ENCODE data around the gene PACS2.
A peak's percentile ranks its signal among the peaks of the same experiment; 100 is the strongest.

PACS2 gene

GRCh38 chr14:105398726-105399465 is 84.3 kb downstream of the PACS2 start:
- TF ChIP-seq MYC (IDR thresholded peaks at IDR 0.05; ENCODE audit: low read depth, low read length) (peak; percentile 31), MAX (IDR thresholded peaks at IDR 0.05; ENCODE audit: low read depth, low read length) (peak; percentile 55; the same call in 1 of the 2 replicates), POLR2A (IDR thresholded peaks at IDR 0.05; ENCODE audit: extremely low read depth, insufficient read length) (peak; percentile 7), CTCF (IDR thresholded peaks at IDR 0.05; ENCODE audit: low read depth, low read length) (no peak)
- DNase-seq (ENCODE audit: low read depth): peak; percentile 87
- peak overlapping the region; percentile 69 for H3K4me3 ChIP-seq (ENCODE audit: low read depth, low read length)

GRCh38 chr14:105399466-105399775 is 84.9 kb downstream of the PACS2 start:
- H3K4me3 ChIP-seq (ENCODE audit: low read depth, low read length): peak overlapping the region; percentile 69

GRCh38 chr14:105400016-105400415 is 85.5 kb downstream of the PACS2 start:
- DNase-seq (ENCODE audit: low read depth): no peak
- TF ChIP-seq CTCF (IDR thresholded peaks at IDR 0.05; ENCODE audit: low read depth, low read length) (no peak), MAX (IDR thresholded peaks at IDR 0.05; ENCODE audit: low read depth, low read length) (no peak), MYC (IDR thresholded peaks at IDR 0.05; ENCODE audit: low read depth, low read length) (no peak), POLR2A (IDR thresholded peaks at IDR 0.05; ENCODE audit: extremely low read depth, insufficient read length) (no peak)
- peak overlapping the region; percentile 69 for H3K4me3 ChIP-seq (ENCODE audit: low read depth, low read length)

More at GRCh38 chr14:105399466-105399775, 84.9 kb downstream of the PACS2 start:
- no peak for DNase-seq (ENCODE audit: low read depth)
- no peak for TF ChIP-seq CTCF (IDR thresholded peaks at IDR 0.05; ENCODE audit: low read depth, low read length)
- TF ChIP-seq MYC (IDR thresholded peaks at IDR 0.05; ENCODE audit: low read depth, low read length): no peak
- TF ChIP-seq MAX (IDR thresholded peaks at IDR 0.05; ENCODE audit: low read depth, low read length): no peak
- TF ChIP-seq POLR2A (IDR thresholded peaks at IDR 0.05; ENCODE audit: extremely low read depth, insufficient read length): no peak

- no peak for DNase-seq (ENCODE audit: low read depth)
- no peak for TF ChIP-seq MAX (IDR thresholded peaks at IDR 0.05; ENCODE audit: low read depth, low read length)
- TF ChIP-seq MYC (IDR thresholded peaks at IDR 0.05; ENCODE audit: low read depth, low read length): no peak
- no peak for TF ChIP-seq CTCF (IDR thresholded peaks at IDR 0.05; ENCODE audit: low read depth, low read length)
- TF ChIP-seq POLR2A (IDR thresholded peaks at IDR 0.05; ENCODE audit: extremely low read depth, insufficient read length): no peak
- H3K4me3 ChIP-seq (ENCODE audit: low read depth, low read length): no peak overlapping the region
These were observed 87.2 kb downstream of the PACS2 start for GRCh38 chr14:105401699-105402098.

GRCh38 chr14:105408592-105408991 is 94.0 kb downstream of the PACS2 start:
- no peak overlapping the region for H3K4me3 ChIP-seq (ENCODE audit: low read depth, low read length)
- DNase-seq (ENCODE audit: low read depth): no peak
- no peak for TF ChIP-seq POLR2A (IDR thresholded peaks at IDR 0.05; ENCODE audit: extremely low read depth, insufficient read length)
- no peak for TF ChIP-seq MAX (IDR thresholded peaks at IDR 0.05; ENCODE audit: low read depth, low read length)
- no peak for TF ChIP-seq CTCF (IDR thresholded peaks at IDR 0.05; ENCODE audit: low read depth, low read length)
- TF ChIP-seq MYC (IDR thresholded peaks at IDR 0.05; ENCODE audit: low read depth, low read length): no peak
